GM18520 (cell line): ENCODE results near the gene IDS.

Experiments
- ATAC-seq: cut with Tn5 transposase; IDR thresholded peaks from one replicate; pipeline ENCODE4 v1.9.1; 2021; ENCODE audit not compliant: unreplicated experiment

The IDS gene

DNA sequence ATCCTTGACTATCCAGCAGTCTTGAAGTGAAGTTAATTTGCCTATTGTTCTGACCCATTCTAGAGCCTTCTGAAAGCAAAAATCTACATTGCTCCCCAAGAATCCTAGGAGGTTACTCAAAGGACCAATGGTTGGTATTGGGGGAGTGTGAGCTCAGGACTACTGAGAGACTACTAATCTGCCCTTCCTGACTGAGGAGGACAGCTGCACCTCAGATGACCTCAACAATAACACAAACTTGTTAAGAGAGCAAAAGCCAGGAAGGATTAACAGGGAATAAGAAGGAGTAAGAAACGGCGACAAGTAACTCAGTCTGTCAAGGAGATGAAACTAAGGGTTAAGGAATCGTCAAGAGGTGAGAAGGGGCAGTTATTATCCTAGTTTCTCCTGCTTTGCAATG, 43.4 kb downstream of the IDS start:
- ATAC-seq = no peak

DNA sequence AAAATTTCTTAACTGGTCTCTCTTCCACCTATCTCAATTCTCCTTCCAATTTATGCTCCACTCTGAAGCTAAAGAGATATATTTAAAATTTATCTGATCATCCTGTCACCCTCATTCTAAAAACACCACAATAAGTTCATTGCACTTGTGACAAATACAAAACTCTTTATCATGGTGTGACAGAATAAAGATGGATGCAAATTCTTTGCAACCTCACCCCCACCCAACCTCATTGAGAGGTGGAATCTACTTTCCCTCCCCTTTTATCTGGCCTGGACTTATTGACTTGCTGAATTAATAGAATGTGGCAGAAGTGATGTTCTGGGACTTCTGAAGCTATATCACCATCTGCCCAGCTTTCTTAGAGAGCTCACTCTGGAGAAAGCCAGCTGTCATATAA, 46.5 kb downstream of the IDS start:
- ATAC-seq = no peak

DNA sequence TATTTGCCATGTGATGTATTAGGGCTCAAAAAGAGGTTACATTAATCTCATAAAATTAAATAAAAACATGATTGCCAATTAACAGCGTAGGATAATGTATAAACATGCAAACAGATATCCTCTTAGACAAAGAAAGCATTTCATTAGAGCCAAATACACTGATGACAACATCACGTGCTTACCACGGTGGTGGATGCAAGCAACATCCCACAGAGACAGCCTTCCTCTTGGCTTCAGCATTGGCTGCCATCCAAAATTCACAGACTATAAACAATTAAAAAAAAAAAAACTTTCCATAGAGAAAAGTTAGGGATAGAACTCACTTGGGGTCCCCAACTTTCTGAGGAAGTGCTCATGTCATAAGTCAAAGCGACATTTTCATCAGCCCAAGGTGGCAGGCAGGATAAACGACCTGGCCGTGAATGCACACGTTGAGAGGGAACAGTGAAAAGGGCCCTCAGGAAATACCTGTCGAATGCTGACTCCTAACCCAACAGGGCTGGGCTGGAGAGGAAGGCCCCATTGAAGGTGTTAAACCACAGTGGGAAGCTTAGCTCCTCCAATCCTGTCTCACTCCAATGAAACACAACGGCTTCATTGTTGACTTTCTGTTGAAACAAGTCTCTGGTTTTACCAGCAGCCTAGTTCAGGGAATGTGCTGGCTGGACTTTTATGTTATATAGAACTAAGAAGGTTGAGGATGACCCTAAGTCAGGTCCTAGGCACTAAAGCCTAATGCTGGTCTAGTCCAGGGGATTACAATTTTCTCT, 48.4 kb downstream of the IDS start:
- no peak for ATAC-seq

DNA sequence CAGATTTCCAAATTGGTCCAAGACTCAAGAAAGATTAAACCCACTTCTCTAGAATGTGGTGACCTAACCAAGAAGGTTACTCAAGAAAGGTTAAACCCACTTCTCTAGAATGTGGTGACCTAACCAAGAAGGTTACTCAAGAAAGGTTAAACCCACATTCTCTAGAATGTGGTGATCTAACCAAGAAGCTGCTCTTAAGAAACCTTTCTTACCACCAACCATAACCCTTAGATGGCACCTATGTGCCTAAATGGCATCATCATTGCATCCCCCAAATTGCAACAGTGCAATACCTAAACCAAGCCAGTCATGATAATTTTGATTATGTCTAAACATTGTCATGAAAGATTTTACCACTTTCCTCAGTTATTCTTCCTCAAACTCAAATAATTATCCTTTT, 49.2 kb downstream of the IDS start:
- ATAC-seq = no peak

DNA sequence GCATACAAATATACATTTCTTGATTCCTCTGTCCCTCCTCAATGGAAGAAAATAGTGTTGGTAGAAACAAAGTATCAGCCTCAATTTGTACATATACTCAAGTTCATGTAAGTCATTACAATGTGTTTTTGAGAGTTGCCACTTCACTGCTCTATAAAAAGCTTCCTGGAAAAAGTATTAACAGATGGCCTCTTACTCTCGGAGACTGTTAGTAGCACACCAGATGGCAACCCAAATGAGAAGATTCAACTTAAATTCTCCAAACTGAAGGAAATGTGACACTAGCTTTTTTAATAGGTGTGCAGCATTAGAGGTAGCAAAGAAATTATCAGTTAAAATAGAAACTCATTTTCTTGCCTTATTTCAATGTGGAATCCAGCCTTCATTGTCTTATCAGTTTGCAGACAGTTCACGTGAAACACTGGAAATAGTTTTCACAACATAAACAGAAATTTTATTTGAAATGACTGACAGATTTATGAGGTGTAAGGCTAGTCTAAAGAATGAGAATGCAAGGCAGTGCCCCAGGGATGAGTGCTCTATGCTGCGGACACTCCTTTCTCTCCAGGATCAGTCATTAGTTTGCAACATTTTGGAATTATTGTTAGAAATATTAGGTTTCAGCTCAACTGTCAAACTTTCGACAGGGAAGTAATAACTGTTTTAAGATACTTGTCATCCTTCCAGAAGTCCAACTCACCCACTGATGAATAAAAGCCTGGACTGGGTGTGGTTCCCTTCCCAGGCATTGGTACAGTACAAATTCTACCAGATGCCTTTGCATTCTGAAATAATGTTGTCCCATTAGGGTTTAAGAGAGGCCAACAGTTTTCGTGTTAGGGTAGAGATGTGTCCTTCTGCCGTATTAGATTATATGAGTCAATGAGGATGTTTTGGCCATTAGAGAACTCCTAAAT, 50.9 kb downstream of the IDS start:
- ATAC-seq = no peak

DNA sequence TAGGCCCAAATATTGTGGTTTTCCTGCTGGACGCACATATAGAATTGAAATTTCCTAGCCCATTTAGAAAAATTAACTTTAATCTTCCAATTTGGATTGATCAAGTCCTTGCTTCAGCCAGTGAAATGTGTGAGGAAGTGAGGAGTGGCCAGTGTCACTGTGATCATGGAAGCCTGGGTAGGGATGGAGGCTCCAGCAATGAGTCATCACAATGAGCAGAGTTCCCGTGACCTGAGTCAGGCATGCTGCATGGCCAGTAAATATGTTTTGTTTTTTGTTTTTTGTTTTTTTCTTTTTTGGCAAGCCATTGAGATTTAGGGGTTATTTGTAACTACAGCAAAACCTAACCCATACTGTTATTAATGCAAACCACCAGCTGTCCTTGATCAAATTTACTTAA, 52.1 kb downstream of the IDS start:
- no peak for ATAC-seq

DNA sequence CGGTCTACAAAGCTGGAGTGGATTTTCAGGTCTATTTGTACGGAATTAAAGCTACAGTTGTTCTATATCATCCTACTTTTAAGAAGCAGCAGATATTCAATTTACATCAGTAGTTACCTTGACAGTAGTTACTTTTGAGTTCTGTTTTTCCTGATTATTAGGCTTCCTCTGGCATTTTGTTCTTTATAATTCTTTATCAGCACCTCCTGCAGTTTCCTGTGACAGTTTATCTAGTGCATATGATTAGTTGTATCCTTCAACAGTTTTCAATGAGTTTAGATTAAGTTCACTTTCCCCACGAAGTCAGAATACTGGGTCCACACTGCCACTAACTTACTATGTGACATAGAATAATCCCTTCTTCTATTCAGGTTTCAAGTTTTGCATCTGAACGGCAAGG, 71.7 kb downstream of the IDS start:
- no peak for ATAC-seq

DNA sequence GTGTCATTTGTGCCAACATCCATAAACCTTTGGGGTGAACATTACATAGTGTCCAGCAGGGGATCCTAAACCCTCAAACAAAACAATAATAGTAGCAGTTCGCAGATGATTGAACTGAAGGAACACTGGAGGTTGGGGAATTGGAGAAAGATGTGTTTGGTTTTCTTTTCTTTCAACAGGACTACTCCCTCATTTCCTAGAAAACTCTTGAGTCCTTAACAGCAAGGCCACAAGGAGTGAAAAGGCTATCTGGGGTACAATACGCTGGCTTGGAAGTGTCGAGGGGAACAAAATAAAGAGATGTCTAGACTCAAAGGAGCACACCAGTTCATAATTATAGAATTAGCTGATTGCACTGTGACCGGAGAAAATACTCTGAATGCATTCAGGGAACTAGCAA, 72.1 kb downstream of the IDS start:
- ATAC-seq = no peak
